Endothelial cell of umbilical vein (primary cell): ENCODE measurements around the gene CDYL. TPM values are rescaled to one million over a fixed set of nuclear protein-coding genes. Genes with fewer than 3 reads are reported as not detected.

ENCODE experiments used
- BruUV-seq: library from RNA; stranded (reverse); fragments of 400-500 nt; replicated peaks from 2 replicates; lab custom pipeline; 2021; lab: Mats Ljungman, UMichigan
- CTCF ChIA-PET: fragments of 300-600, 350-600 bp; sonication (Branson Sonifier 250); formaldehyde crosslinking; loops from one replicate; lab custom pipeline; 2021; ENCODE audit warnings: antibody characterized with exemption, inconsistent platforms; lab: Charles Lee
- POLR2A ChIA-PET: fragments of 300-600, 350-600 bp; sonication (Branson Sonifier 250); formaldehyde crosslinking; loops from one replicate; lab custom pipeline; 2021; ENCODE audit warnings: antibody characterized with exemption, inconsistent platforms; lab: Charles Lee
- DNase-seq: peaks from one replicate; pipeline ENCODE4 v3.0.0-alpha.2; 2011; ENCODE audit warnings: low read depth, low spot score
- FAIRE-seq: peaks from 2 replicates; lab custom pipeline; 2011; peaks lifted over from hg19 to GRCh38; lab: Jason Lieb, UNC
- H2AFZ ChIP-seq: 2 replicates; pipeline ENCODE4 v1.6.0; 2012; ENCODE audit warnings: low read depth, low read length, control low read depth, inconsistent platforms
- H3K27ac ChIP-seq: 2 replicates; pipeline ENCODE4 v1.5.1; 2011; ENCODE audit warnings: low read depth, mild to moderate bottlenecking, control low read depth, low read length, moderate library complexity; ENCODE audit not compliant: insufficient read depth
- H3K27me3 ChIP-seq, 2 experiments: 2 replicates each; pipeline versions ENCODE4 v1.6.0 to v1.6.1; 2011; ENCODE audit warnings: low read length in 2 of 2, mixed read lengths in 1 of 2; ENCODE audit not compliant: control insufficient read depth in 2 of 2, insufficient read depth in 2 of 2
- H3K36me3 ChIP-seq, 2 experiments: 2 replicates in 1 of 2; 3 replicates in 1 of 2; pipeline ENCODE4 v1.5.1; 2011; ENCODE audit warnings: low read length in 2 of 2, mild to moderate bottlenecking in 1 of 2, moderate library complexity in 1 of 2; ENCODE audit not compliant: control insufficient read depth in 2 of 2, insufficient read depth in 2 of 2; ENCODE audit errors: extremely low read depth in 1 of 2
- H3K4me1 ChIP-seq: 3 replicates; pipeline ENCODE4 v1.5.1; 2011; ENCODE audit warnings: mild to moderate bottlenecking, low read length; ENCODE audit not compliant: control insufficient read depth, insufficient read depth; ENCODE audit errors: extremely low read depth
- H3K4me2 ChIP-seq: 2 replicates; pipeline ENCODE4 v1.6.1; 2011; ENCODE audit warnings: low read length, control low read depth, mixed read lengths; ENCODE audit not compliant: insufficient read depth
- H3K4me3 ChIP-seq, 3 experiments: fragments of 200-600 bp in 1 of 3; sonication (generic), shearing (Covaris generic) in 1 of 3; replicated peaks in 1 of 3; 2 replicates each; pipeline ENCODE4 v1.5.1; 2011 to 2016; ENCODE audit warnings: control low read depth in 3 of 3, low read length in 3 of 3, mild to moderate bottlenecking in 2 of 3, inconsistent platforms in 1 of 3, low read depth in 1 of 3, moderate library complexity in 1 of 3; ENCODE audit not compliant: insufficient read depth in 1 of 3
- H3K79me2 ChIP-seq: 2 replicates; pipeline ENCODE4 v1.6.0; 2012; ENCODE audit warnings: low read length, inconsistent platforms; ENCODE audit not compliant: control insufficient read depth, insufficient read depth
- H3K9ac ChIP-seq: replicated peaks from 2 replicates; pipeline ENCODE3; 2011; ENCODE audit warnings: low read length, control low read depth; ENCODE audit not compliant: insufficient read depth; ENCODE audit errors: extremely low read depth
- H3K9me1 ChIP-seq: replicated peaks from 3 replicates; pipeline ENCODE4 v1.6.0; 2011; ENCODE audit warnings: mild to moderate bottlenecking, low read length; ENCODE audit not compliant: control insufficient read depth, insufficient read depth; ENCODE audit errors: extremely low read depth
- H3K9me3 ChIP-seq: replicated peaks from 2 replicates; pipeline ENCODE4 v1.5.1; 2012; ENCODE audit warnings: low read length, inconsistent platforms; ENCODE audit not compliant: control insufficient read depth, insufficient read depth
- H4K20me1 ChIP-seq: replicated peaks from 2 replicates; pipeline ENCODE3; 2011; ENCODE audit warnings: mild to moderate bottlenecking, low read length; ENCODE audit not compliant: control insufficient read depth, insufficient read depth; ENCODE audit errors: extremely low read depth
- CTCF ChIP-seq, 2 donors: IDR thresholded peaks; 1 replicate in 1 of 2; 2 replicates in 1 of 2; pipeline ENCODE4 v1.5.1; 2011; ENCODE audit warnings: low read length in 2 of 2, mild to moderate bottlenecking in 2 of 2, moderate library complexity in 2 of 2, control low read depth in 1 of 2, inconsistent platforms in 1 of 2, low read depth in 1 of 2; ENCODE audit not compliant: insufficient read depth in 1 of 2; ENCODE audit errors: extremely low read depth in 1 of 2
- EZH2 ChIP-seq: IDR thresholded peaks from 2 replicates; pipeline ENCODE4 v1.6.1; 2012; ENCODE audit warnings: borderline replicate concordance, low read depth, mild to moderate bottlenecking, moderate library complexity, low read length, inconsistent platforms; ENCODE audit not compliant: severe bottlenecking
- FOS ChIP-seq: IDR thresholded peaks from 2 replicates; pipeline ENCODE4 v1.6.1; 2011; ENCODE audit warnings: mild to moderate bottlenecking, low read length, moderate library complexity, borderline replicate concordance; ENCODE audit not compliant: insufficient read depth
- GATA2 ChIP-seq: IDR thresholded peaks from 2 replicates; pipeline ENCODE4 v1.7.0; 2011; ENCODE audit warnings: low read depth, mild to moderate bottlenecking, moderate library complexity, mixed read lengths, low read length; ENCODE audit not compliant: insufficient read length, insufficient read depth
- JUN ChIP-seq: IDR thresholded peaks from 2 replicates; pipeline ENCODE4 v1.6.1; 2011; ENCODE audit warnings: borderline replicate concordance, low read depth; ENCODE audit not compliant: insufficient read length, insufficient read depth
- MAX ChIP-seq: IDR thresholded peaks from 2 replicates; pipeline ENCODE4 v1.6.1; 2011; ENCODE audit not compliant: insufficient read depth, insufficient read length
- MYC ChIP-seq: IDR thresholded peaks from one replicate; pipeline ENCODE4 v1.6.1; 2011; ENCODE audit warnings: mild to moderate bottlenecking, low read depth, low read length
- POLR2A ChIP-seq: IDR thresholded peaks from 2 replicates; pipeline ENCODE4 v1.6.1; 2012; ENCODE audit warnings: low read depth, mild to moderate bottlenecking, control low read depth, low read length
- POLR2AphosphoS5 ChIP-seq: IDR thresholded peaks from 2 replicates; pipeline ENCODE4 v1.6.1; 2012; ENCODE audit warnings: low read depth, mild to moderate bottlenecking, control low read depth, low read length, moderate library complexity; ENCODE audit not compliant: insufficient read depth
- dilution Hi-C: fragments of 300-500 bp; cut with MboI; formaldehyde crosslinking; loops from one replicate; pipeline ENCODE4 v1.15.0; 2019; ENCODE audit warnings: low sequenced_read_pairs; ENCODE audit not compliant: extremely low pct_ligation_motif_present
- intact Hi-C: fragments of 100-400 bp; cut with micrococcal nuclease; formaldehyde crosslinking; loops from one replicate; pipeline ENCODE4 v1.10.0; 2022
- polyA plus RNA-seq, 4 experiments: library from polyadenylated mRNA; depleted of rRNA in 3 of 4; stranded (reverse) in 3 of 4; unstranded in 1 of 4; fragments of >200 nt; gene quantifications; 2 replicates each; pipeline versions ENCODE4 v1.2.1 to v1.2.3, GENCODE V29; 2011 to 2012; ENCODE audit warnings: missing spikeins in 1 of 4
- total RNA-seq: library from RNA; stranded (reverse); gene quantifications from 2 replicates; pipeline ENCODE4 v1.2.3, GENCODE V29; 2021

Gene CDYL
- total and polyA plus RNA-seq, 2 donors (not counting 3 experiments of a cell fraction or from before 2014, with no cell fraction given), result 10.2 to 35.6 TPM

- Histone ChIP-seq H3K27ac (no peak overlapping the region), H3K9me3 (no peaks in the 10 kb centered on the region), H3K36me3 (no peaks in the 10 kb centered on the region), H3K4me2 (no peak overlapping the region), H3K4me3 (no peak overlapping the region), H2AFZ (no peak overlapping the region), H3K9me1 (no peaks in the 10 kb centered on the region), H4K20me1 (no peaks in the 10 kb centered on the region), H3K4me1 (no peaks in the 10 kb centered on the region), H3K27me3 (peaks cover 4 to 9% of the 10 kb centered on the region in 2 experiments), H3K79me2 (no peaks in the 10 kb centered on the region), H3K9ac (no peak overlapping the region)
- no TSS peak for BruUV-seq
- intact Hi-C loops, result no loop called here
- dilution Hi-C loops, result no loop called here
- CTCF ChIA-PET, result interaction anchor here (0.5 to 1.4 kb wide), 2 partner anchors 17 to 793 kb away, joined by 3 read pairs; no protein-coding TSS in a partner anchor
- TF ChIP-seq POLR2A (no peak), EZH2 (no peak), MYC (no peak), JUN (no peak), FOS (no peak), GATA2 (no peak), MAX (no peak), POLR2AphosphoS5 (no peak), CTCF (IDR thresholded peaks at IDR 0.05; ENCODE audit: extremely low read depth in 1 of 2, insufficient read depth in 1 of 2, low read depth in 1 of 2, low read length in 2 of 2) (no peak)
- POLR2A ChIA-PET, result interaction anchor here (0.6 kb wide), 1 partner anchor 25 kb away, joined by 3 read pairs; no protein-coding TSS in a partner anchor
- no peak for DNase-seq
- FAIRE-seq, result no peak
These were observed 191.3 kb downstream of the CDYL start for GRCh38 chr6:4967301-4968030.
